PC-3 (cell line): ENCODE data around the gene CALR3. TPM values are rescaled to one million over a fixed set of nuclear protein-coding genes. Genes with fewer than 3 reads are reported as not detected.

Experiments
- ATAC-seq: fragments of 200-7000 bp; cut with Tn5 transposase; 2 replicates; pipeline ENCODE4 v1.9.1; 2020; ENCODE audit warnings: mild to moderate bottlenecking, moderate library complexity
- BruUV-seq: library from RNA; stranded (reverse); fragments of 400-500 nt; replicated peaks from 2 replicates; lab custom pipeline; 2021; lab: Mats Ljungman, UMichigan
- CTCF ChIA-PET: fragments of 300-600 bp; sonication (Branson Sonifier 250); formaldehyde crosslinking; loops from one replicate; lab custom pipeline; 2022; ENCODE audit warnings: antibody characterized with exemption; lab: Charles Lee
- POLR2A ChIA-PET: fragments of 300-600 bp; sonication (Branson Sonifier 250); formaldehyde crosslinking; loops from one replicate; lab custom pipeline; 2022; ENCODE audit warnings: antibody characterized with exemption; ENCODE audit not compliant: unreplicated experiment; lab: Charles Lee
- DNase-seq: peaks from one replicate; pipeline ENCODE4 v3.0.0-alpha.2; 2015
- H2AFZ ChIP-seq: fragments of 300-600 bp; sonication (generic); 2 replicates; pipeline ENCODE4 v1.6.0; 2016; ENCODE audit warnings: antibody characterized with exemption, low read length
- H3F3A ChIP-seq: fragments of 300-600 bp; sonication (generic); one replicate; pipeline ENCODE4 v1.6.0; 2017; ENCODE audit warnings: antibody characterized with exemption, low read length, control low read depth, mild to moderate bottlenecking; ENCODE audit not compliant: unreplicated experiment
- H3K27ac ChIP-seq: fragments of 300-600 bp; sonication (generic); 2 replicates; pipeline ENCODE4 v1.5.1; 2016; ENCODE audit warnings: mild to moderate bottlenecking, low read length
- H3K27me3 ChIP-seq: fragments of 300-600 bp; sonication (generic); 2 replicates; pipeline ENCODE4 v1.6.1; 2016; ENCODE audit warnings: low read length, mixed read lengths
- H3K36me3 ChIP-seq: fragments of 300-600 bp; sonication (generic); 2 replicates; pipeline ENCODE4 v1.6.1; 2016; ENCODE audit warnings: low read depth, mixed run types, low read length, mixed read lengths
- H3K4me1 ChIP-seq: fragments of 300-600 bp; sonication (generic); 2 replicates; pipeline ENCODE4 v1.5.1; 2016; ENCODE audit warnings: low read length; ENCODE audit not compliant: insufficient read depth
- H3K4me2 ChIP-seq: fragments of 300-600 bp; sonication (generic); 2 replicates; pipeline ENCODE4 v1.6.0; 2016; ENCODE audit warnings: low read length
- H3K4me3 ChIP-seq: fragments of 300-600 bp; sonication (generic); 2 replicates; pipeline ENCODE4 v1.5.1; 2016; ENCODE audit warnings: mild to moderate bottlenecking, low read length, mixed read lengths
- H3K79me2 ChIP-seq: fragments of 300-600 bp; sonication (generic); 2 replicates; pipeline ENCODE4 v1.6.1; 2017; ENCODE audit warnings: low read length, mixed read lengths
- H3K9ac ChIP-seq: fragments of 300-600 bp; sonication (generic); 2 replicates; pipeline ENCODE4 v1.6.0; 2016; ENCODE audit warnings: mild to moderate bottlenecking, low read length
- H3K9me2 ChIP-seq: fragments of 300-600 bp; sonication (generic); replicated peaks from 2 replicates; pipeline ENCODE4 v1.6.1; 2016; ENCODE audit warnings: mixed run types, low read length, mixed read lengths
- H3K9me3 ChIP-seq: fragments of 300-600 bp; sonication (generic); 2 replicates; pipeline ENCODE4 v1.6.1; 2016; ENCODE audit warnings: low read length, mixed read lengths
- H4K20me1 ChIP-seq: fragments of 300-600 bp; sonication (generic); 2 replicates; pipeline ENCODE4 v1.6.1; 2016; ENCODE audit warnings: low read length, mixed read lengths
- CTCF ChIP-seq: fragments of 300-600 bp; sonication (generic); conservative IDR thresholded peaks from 2 replicates; pipeline ENCODE4 v1.5.1; 2017; ENCODE audit warnings: antibody characterized with exemption, low read depth, mild to moderate bottlenecking, low read length
- EZH2 ChIP-seq: fragments of 300-600 bp; sonication (generic); IDR thresholded peaks from one replicate; pipeline ENCODE4 v1.6.1; 2017; ENCODE audit warnings: antibody characterized with exemption, mild to moderate bottlenecking, low read length; ENCODE audit not compliant: unreplicated experiment
- EZH2phosphoT487 ChIP-seq: fragments of 300-600 bp; sonication (generic); IDR thresholded peaks from 2 replicates; pipeline ENCODE4 v1.6.1; 2018; ENCODE audit warnings: mild to moderate bottlenecking, antibody characterized with exemption, low read length, borderline replicate concordance
- intact Hi-C: fragments of 100-400 bp; cut with micrococcal nuclease; formaldehyde crosslinking; loops from 2 replicates; pipeline ENCODE4 v1.9.0; 2023
- total RNA-seq: library from RNA; depleted of rRNA; stranded (reverse); fragments of >200 nt; gene quantifications from 2 replicates; pipeline ENCODE4 v1.2.3, GENCODE V29; 2014

Gene CALR3
- total RNA-seq, 1 experiment from 2014 or later, result 0.47 TPM

- H3K27me3 ChIP-seq, result no peaks in the 10 kb centered on the region
- TF ChIP-seq CTCF (no peak), EZH2 (no peak), EZH2phosphoT487 (no peak)
- H3K4me2 ChIP-seq, result no peak overlapping the region
- H3K27ac ChIP-seq, result no peak overlapping the region
- DNase-seq (no peak), ATAC-seq (no peak)
- no peaks in the 10 kb centered on the region for H3K9me3 ChIP-seq
- POLR2A ChIA-PET, result no interaction called here
- no peak overlapping the region for H3K9ac ChIP-seq
- no peak overlapping the region for H2AFZ ChIP-seq
- peaks cover 8% of the 10 kb centered on the region; the same call in 1 of the 2 replicates for H4K20me1 ChIP-seq
- H3K4me1 ChIP-seq, result peaks cover 4% of the 10 kb centered on the region; the same call in 1 of the 2 replicates
- CTCF ChIA-PET, result no interaction called here
- no peaks in the 10 kb centered on the region for H3F3A ChIP-seq
- intact Hi-C loops, result no loop called here
- H3K9me2 ChIP-seq, result no peaks in the 10 kb centered on the region
- no peaks in the 10 kb centered on the region for H3K79me2 ChIP-seq
- no TSS peak for BruUV-seq
- no peak overlapping the region for H3K4me3 ChIP-seq
- peaks cover 68% of the 10 kb centered on the region for H3K36me3 ChIP-seq
These were observed 29.2 kb upstream of the CALR3 start for GRCh38 chr19:16524991-16525734.

DNA sequence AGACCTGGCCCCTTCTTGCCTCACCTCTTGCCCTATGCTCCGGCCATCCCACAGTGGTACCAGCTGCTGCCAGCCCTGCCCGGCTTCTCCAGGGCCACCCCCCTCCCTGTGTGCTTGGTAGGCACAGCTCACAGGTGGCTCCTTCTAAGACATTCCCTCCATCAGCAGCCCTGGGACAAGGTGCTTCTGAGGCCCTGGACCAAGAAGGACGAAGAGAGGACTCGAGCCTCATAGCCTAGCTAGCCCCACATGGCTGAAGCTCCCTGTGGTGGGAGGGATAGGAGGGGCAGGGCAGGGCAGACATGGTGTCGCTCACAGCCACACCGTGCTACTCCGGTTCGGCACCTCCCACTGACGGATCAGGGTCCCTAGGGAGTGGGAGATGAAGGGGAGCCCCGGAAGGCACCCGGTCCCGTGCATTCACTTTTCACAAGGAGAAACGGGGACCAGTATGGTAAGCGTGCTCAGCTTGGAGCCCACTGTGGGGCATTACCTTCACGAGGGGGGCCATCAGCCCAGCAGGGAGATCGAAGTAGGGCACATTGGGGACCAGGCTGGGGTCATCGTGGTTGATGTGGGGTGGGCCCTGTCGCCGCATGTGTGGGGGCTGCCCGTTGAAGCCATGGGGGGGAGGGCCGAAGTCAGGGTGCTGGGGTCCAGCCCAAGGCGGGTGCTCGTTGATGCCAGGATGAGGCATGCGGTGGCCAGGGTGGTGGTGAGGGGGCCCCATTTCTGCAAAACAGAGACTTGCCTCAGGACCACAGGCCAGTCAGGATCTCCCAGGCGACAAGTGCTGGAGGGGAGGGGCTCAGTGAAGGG, 26.8 kb upstream of the CALR3 start:
- no peaks in the 10 kb centered on the region for H3K9me3 ChIP-seq
- H3K27me3 ChIP-seq, result no peaks in the 10 kb centered on the region
- no peaks in the 10 kb centered on the region for H3K9me2 ChIP-seq
- H3K36me3 ChIP-seq, result peaks cover 75% of the 10 kb centered on the region
- no peak overlapping the region for H3K4me2 ChIP-seq
- H3K4me3 ChIP-seq, result no peak overlapping the region
- BruUV-seq, result no TSS peak
- no peak for ATAC-seq
- H3K9ac ChIP-seq, result no peak overlapping the region
- no peak overlapping the region for H2AFZ ChIP-seq
- H3K27ac ChIP-seq, result no peak overlapping the region
- H3F3A ChIP-seq, result peaks cover 2% of the 10 kb centered on the region
- no peaks in the 10 kb centered on the region for H3K79me2 ChIP-seq
- intact Hi-C loops, result no loop called here
- peaks cover 14% of the 10 kb centered on the region; the same call in 1 of the 2 replicates for H4K20me1 ChIP-seq
- peaks cover 2% of the 10 kb centered on the region; the same call in 1 of the 2 replicates for H3K4me1 ChIP-seq
- no peak for TF ChIP-seq EZH2phosphoT487
- no peak for TF ChIP-seq EZH2
- no peak for TF ChIP-seq CTCF
- ChIA-PET CTCF (no interaction called here), POLR2A (no interaction called here)
- DNase-seq, result no peak
